NCI-H69 (cell line): ENCODE measurements around the gene CMSS1.

Experiments used
- DNase-seq: peaks from one replicate; lab custom pipeline; 2025; lab: John Stamatoyannopoulos, UW

The CMSS1 gene

DNA sequence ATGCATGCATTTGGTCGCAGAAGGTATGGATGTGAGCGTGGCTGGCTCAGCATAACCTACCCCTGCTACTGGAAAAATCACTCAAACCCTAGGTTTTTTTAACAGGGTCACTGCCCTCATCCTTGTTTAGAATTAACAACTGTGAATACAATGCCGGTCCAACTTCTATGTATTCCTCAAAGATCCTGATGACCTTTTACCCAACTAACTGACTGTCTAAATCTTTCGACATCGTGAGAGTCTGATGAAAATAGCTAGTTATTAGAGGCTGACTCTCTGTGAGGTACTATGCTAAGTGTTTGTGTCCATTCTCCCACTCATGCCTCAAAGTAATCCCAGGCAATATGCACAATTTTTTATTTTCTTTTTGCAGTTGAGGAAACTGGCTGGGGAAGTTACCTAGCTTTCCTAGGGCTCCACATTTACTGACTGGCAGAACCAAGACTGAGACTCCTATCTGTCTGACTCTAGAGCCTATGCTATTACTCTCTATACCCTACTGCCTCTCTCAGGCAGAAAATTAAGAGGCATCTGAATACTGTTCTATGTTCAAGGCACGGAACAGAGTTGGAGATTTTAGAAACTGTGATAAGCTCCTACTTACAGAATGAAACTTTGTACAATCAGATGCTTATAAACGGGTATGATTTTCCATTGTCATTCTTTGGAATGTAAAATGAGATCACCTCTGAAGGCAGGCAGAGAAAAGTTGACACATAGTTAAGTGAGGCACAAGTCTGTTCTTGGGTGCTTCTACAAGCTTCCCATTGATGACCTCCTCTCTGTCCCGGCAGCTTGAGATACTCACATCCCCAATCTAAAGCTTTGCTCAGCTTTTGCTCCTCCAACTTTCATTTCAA lies 240.3 kb downstream of the CMSS1 start:
- DNase-seq = no peak

DNA sequence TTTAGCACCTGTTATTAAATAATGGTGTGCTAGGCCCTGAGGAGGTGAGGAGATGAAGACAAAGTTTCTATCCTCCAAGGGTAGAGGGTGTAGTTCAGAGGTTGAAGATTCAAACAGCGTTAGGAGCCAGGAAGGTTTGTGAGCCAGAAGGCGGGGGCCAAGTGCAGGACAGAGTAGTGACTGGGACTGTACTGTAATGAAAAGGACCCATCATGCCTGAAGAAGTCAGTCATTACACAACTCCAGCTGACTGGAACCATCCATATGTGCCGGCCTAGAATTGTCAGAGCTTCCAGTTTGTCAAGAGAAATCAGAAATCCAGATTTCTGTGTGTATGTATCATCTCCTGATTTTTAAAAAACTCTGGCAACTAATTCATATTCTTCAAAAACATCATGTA lies 241.8 kb downstream of the CMSS1 start:
- DNase-seq = no peak

DNA sequence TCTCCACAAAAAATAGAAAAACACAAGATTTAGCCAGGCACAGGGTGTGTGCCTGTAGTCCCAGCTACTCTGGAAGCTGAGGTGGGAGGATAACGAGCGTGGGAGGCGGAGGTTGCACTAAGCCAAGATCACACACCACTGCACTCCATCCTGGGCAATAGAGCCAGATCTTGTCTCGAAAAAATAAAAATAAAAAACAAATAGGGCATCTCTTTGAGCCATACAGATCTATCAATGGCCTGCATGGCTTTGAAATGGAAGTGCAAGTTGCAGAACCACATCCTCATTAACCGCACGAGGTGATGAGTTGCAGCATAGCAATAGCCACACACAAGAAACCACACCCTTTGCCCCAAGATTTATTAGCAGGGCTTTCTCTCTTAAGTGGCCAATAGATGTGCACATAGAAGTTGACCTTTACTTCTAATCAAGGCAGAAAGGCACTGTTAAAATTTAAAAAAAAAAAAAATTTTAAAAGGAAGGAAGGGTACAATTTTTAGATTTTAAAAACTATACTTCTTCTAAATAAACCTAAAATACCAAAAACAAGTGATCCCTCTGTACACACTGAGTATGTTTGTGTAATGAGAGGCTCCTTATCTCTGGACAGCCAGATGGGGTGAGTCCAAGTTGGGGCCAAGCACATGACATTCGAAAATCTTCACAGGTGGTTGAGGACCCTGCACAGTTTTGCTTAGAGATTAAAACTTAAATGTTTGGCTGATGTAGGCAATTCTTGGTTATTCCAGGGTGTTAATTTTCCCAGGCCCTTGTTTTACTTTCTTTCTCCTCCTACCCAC lies 243.2 kb downstream of the CMSS1 start:
- DNase-seq = no peak

DNA sequence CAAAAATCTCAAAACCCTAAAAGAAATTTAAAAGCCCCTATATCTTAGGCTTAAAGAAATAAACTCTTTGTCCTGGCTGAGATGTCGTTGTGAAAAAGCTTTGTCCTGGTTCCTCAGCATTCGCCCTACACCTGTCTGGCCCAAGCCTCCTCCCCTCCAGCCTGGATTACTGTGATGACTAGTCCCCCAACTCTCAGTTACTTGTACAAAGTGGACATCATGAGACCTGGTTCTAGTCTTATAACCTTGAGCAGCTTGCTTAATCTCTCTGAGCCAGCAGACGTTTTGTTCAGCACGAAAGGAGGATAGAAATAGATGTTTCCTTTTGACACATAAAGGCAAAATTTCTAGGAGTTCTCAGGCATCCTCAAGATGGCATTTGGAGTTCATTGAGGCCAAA lies 245.0 kb downstream of the CMSS1 start:
- no peak for DNase-seq

DNA sequence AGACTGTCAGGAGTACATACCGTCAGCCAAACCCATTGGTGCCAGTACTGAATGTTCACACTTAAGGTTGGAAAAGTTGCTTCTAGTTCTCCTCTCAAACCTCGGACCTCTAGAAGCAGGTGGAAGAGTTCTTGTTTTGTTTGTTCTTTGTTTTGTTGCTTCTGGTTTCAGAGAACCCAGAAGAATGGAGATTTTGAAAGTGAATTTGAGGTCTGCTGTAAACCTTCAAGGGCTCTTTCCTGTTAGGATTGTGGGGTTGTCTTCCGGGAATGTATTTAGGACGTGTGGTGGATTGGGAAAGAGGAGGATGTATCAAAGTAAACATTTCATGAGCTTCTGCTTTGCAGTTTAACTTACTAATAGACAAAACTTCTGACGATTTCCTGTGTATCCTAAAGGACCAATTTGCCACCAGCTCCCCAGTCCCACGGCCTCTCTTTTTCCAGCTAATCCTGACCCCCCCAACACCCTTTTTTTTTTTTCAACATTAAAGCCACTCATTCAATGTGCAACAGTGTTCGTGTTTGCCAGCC lies 246.3 kb downstream of the CMSS1 start:
- DNase-seq = no peak

DNA sequence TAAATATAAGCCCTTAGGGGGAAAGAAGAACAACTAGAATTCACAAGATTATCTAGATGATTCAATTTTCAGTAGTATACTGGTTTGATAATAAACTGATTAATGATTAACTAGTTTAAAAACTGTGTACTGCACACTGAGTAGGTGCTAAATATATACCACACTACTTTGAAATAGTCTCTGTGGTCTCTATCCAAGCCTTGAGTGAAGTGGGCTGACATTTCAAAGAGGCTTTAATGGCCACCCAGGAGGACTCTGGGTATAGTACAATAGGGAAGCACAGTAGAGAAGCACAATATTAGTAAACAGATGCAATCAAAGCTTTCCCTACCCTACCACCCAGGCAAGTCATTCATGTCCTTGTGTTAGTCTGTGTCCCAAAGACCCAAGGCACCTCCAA lies 249.9 kb downstream of the CMSS1 start:
- DNase-seq = no peak

DNA sequence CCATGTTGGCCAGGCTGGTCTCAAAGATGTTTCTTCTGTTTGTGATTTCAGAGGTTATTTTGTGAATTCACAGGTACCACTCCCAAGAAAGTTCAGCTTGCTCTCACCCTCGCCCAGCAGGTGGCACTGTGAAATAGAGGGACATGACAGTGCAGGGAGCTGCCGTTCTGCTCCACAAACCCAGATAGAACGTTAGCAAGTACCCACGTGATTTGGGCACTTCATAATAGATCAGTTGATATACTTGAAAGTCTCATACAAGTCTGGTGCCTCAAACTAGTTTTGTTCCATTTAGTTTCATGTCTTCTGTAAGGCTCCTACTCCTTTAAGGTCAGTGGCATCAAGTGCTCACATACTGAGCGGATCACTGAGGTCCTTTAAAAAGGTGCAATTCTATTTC lies 251.2 kb downstream of the CMSS1 start:
- DNase-seq = peak; percentile 82

DNA sequence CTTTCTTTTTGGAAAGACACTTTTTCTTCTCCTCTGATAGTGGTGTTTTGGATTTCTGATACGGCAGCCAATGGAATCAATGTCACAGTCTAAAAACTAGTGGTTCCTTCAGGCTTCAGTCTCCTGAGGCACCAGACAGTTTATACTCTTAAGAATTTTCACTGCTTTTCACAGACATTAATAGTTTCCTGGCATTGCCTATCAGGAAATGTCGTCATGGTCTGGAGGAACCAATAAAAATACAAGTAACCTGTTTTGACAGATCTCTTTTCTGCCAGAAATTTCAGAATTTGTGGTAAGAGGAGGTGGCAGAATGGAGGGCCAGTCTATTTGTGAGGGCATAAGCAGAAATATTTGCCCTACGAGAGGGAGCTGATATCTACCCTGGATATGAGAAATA lies 251.8 kb downstream of the CMSS1 start:
- no peak for DNase-seq

DNA sequence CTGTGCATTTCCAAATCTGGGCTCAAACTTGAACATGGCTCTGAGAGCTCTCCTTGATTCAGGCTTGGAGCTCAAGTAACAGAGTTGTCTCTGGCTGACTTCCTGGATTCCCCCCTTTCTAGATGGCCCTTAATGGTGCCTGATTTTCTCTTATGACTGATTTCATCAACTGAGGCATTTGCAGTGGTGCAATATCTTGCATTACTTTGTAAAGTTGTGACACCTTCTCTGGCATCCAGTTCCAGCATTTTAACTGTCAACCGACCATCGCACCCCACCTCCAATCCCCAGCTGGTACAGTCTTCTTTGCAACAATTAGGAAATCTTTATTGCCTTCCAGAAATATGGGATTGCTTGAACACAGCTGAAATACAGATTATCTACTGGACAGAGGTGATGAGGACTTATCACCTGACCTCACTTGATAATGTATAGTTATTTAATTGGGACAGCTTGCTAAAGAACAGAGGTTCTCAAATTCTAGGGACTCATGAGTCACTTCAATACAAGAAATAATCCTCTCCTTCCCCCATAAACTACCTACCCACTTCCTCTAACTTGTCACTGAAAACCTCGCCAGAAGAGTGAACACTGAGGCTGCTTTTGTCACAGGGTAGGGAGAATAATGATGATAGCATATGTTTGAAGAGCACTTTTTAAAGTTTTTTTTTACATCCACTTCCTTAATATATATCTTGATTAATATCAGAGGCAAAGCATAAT lies 254.8 kb downstream of the CMSS1 start:
- DNase-seq = no peak

DNA sequence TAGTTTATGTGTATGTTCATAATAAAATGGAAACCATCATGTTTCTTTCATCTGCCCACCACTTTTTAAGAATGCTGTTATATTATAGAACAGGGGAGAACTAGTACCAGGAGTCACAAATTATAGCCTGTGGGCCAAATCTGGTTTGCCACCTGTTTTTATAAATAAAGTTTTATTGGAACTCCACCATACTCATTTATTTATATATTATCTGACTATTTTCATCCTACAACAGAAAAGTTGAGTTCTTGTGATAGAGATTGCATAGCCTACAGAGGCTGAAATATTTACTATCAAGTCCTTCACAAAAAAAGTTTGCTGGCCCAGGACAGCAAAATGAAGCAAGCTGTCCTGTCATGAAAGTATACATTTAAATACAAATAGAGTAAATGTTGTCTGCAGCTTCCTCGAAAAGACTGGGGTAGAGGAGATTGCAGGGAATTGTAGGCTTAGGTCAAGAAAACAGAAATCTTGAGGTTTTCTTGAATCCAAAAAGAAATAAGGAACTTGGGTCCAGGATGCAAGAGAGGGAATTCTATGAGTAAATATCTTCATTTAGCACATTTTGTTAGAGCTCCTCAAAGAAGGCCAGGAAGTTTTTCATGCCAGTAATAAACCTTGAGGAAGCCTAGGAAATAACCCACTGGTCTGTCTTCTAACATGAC lies 255.5 kb downstream of the CMSS1 start:
- no peak for DNase-seq

DNA sequence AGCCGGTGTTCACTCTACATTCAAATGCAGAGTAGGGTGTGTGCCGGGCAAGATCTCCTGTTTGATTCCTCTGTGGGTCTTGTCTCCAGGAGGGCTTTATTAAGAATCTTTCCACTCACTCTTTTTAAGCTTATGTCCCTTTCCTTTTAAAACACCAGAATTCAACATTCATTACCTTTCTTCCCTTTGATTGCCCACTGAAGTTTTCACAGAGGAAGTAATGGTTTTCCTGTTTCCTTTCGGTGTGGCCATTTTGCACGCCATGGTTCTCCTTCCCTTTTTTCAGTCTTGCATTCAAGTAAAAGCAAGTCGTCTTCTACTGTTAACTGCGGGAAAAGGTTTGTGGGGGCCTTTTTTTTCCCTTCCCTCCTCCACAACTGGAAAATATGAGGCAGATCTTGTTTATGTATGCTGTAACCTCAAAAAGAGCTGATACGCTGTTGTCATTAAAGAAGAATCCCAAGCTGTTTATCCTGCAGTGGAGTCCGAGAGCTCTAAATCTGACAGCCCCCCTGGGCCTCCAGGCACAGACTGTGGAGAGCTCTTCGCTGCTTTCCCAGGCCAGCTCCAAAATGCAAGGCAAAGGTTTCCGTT lies 256.1 kb downstream of the CMSS1 start:
- no peak for DNase-seq

DNA sequence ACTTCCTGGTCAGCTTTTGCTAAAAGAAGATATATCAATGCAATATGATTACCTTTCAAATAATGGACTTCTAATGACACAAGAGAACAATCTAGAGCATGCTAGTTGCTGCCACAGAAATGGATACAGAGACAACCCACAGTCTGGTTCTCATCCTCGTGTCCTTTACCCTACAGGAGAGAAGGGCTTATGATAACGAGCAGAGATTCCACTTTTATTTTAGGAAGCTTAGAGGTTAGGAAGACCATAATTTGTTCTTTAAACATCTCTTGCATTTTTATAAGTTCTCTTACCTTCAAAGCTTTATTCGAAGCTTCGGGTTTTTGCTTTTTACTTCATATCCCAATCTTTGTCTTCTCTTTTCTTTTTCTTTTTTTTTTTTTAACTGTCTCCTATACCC lies 257.5 kb downstream of the CMSS1 start:
- no peak for DNase-seq

DNA sequence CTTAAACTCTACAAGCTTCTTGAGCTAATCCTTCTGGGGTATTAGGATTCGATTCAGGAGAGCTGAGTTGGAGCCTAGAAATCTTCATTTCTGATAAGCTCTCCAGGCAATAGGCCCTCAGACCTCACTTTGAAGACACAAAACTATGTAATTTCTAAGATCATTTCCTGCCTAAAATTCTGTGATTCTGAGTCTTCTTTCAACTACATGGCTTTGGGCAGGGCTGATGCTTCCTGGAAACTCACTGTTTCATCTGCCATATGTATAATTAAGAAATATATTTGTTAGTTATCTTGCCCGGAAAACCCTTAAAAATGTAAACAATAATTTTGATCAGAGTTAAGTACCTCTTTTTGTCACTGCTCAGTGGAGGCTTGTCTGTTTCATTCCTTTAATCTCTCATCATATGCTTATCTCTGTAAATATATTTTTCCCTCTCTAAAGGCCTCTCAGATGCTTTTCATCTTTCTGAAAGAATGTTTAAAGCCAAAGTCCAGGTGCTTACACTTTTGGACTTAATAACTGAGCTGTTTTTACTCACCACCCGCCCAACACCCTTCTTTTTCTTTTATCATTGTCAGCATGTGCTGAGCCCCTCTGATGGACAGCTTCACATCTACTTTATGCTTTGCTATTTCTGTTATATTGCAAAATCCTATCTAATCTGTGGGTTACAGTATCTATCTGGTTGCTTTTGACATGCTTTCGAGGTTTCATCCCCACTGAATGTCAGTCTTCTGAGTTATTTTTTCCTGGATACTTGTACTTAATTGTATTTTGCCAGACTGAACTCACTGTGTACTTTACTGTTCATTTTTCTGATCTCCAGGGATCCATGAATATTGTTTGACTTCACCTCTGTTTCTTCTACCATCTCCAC lies 258.4 kb downstream of the CMSS1 start:
- no peak for DNase-seq

DNA sequence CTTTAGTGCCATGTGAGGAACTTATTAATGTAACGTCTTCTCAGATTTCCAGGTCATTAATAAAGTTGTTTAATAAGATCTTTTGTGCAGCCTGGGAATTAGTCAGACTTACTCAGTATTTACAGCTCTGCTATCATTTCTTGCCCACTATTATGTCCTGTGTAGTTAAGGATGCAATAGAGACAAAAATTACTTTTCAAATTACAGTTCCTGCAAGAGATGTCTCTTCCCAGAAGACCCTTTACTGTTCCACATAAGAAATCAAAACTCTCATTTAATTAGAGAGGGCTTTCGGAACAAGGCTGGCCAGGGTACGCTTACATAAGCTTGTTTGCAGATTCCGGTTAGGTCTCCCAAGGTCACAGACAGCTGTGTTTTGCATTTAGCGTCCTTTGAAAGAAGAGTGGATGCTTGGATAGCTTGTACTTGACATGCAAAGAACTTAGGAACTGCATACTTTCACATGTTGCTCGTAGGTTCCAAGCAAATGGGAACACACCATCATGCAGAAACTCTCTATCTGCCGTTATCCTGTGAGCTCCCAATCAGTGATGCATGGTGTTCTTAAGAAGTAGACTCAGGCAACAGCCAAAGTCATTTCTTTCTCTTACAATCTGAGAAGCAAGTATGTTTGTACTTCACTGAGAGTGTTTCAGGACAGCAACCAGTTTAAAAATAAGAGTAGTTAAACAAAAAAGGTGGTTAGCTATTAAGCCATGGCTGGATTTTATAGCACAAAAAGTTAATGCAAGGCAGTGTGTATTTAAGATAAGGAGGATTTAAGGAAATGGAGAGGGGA lies 259.3 kb downstream of the CMSS1 start:
- DNase-seq = no peak

DNA sequence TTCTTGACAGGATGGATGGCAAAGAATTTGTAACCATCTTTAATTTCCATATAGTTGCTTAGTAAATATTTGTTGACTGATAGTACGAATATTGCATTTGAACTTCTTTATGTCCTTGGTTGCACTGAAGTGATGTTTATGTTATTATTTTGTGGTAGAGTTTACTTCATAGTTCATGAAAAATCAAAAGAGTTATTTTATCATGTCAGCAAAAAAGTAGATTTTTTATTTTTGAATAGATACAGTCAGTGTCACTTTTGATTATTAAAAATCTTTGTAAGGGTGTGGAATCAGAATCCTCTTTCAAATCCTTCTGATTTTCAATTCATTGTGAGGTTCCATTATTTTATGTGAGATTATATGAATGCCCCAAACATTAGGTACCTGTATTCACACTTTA lies 261.7 kb downstream of the CMSS1 start:
- DNase-seq = no peak

DNA sequence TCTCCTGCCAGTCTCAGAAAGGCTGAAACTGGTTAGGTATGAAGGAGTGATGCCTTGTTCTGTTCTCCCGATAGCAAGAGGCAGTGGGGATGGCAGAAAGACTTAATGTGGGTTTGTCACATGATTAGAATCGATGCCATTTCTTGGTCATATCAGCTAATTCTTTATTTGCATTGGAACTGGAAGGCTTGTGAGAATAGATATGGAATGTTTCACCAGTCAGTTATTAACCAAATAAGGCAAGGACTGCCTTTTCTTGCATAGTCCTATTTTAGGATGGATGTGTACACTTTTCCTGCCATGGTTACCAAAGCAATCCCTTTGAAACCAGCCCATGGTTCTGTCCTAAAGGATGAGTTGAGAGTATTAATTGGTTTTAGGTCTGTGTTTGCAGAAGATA lies 262.9 kb downstream of the CMSS1 start:
- DNase-seq = no peak

DNA sequence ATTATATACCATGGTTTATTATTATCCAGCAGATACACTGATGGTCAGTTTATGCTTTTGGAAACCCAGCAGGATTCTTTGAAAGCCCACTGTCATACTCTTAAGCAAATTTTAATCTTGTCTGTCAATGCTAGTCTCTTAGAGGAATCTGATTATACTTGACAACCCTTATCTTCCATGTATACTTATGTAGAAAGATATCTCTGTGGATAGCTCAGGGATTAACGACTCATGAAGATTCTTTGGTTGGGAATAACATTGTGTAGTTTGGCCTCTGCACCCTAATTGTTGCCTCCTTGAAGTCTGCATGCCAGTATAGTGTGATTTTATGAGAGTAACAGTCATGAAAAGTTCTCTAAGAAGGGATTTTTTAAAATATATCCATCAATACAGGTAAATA lies 263.6 kb downstream of the CMSS1 start:
- DNase-seq = no peak

DNA sequence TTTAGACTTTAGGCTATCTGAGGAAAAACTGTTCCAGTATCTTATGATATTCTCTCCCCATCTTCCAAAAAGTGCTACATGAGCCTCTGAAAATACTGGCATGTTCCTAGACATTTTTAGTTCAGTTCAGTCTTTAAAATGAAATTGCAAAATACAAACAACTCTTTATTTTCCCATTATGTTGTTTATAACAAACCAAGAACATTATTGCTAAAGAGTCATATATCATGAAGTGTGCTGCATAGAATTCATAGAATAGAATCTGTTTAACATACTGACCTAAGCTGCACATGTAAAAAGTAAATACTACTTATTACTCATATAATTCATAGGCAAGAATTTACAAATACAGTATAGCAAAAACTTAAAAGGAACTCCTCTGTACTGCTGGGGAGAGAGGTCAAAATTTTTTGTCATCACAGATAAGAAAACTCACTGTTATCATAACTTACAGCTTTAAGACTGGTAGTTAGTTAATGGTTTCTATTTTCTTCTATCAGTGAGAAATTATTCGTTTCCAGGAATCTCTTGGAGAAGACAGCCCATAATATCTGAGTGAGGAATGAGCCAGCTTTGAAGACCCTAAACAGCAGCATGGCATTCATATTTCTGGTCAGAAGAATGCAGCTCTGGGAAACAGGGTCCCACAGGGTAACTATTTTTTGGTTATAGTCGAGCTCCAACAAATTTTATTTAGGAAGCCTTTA lies 264.5 kb downstream of the CMSS1 start:
- DNase-seq = no peak

DNA sequence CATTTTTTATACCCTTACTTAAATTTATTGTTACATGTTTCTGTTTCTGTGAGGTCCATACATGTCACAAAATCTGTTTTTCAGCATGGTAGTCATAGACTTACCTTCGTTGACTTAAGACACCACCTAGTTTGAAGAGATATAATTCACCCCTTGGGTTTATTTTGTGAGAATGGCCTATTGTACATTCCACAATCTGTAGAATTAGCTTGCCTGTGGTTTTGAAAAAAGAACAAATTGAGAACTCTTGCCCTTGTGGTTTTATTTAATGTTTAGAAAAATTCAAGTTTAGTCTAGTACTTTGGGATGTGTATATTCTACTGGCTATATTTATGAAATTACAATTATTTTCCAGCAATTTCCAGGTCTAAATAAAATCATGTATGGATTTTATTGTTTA lies 265.1 kb downstream of the CMSS1 start:
- no peak for DNase-seq
